K562 (cell line): Measurements from ENCODE around the gene DUSP19. TPM values are rescaled to one million over a fixed set of nuclear protein-coding genes. Genes with fewer than 3 reads are reported as not detected.

Source experiments
- CHD4 ChIP-seq: fragments of 200-600 bp; sonication (generic); IDR thresholded peaks from 3 replicates; pipeline ENCODE4 v1.6.1; 2012; ENCODE audit warnings: low read depth, mild to moderate bottlenecking, mixed read lengths, low read length, inconsistent platforms; ENCODE audit not compliant: insufficient read depth, insufficient replicate concordance, poor library complexity, severe bottlenecking
- DPF2 ChIP-seq: fragments of 450-650 bp; IDR thresholded peaks from 2 replicates; pipeline ENCODE4 v1.6.1; 2016
- GTF2A2 ChIP-seq: IDR thresholded peaks from 2 replicates; pipeline ENCODE4 v1.6.1; 2016; ENCODE audit warnings: mild to moderate bottlenecking, missing genetic modification characterization, missing compliant biosample characterization
- JUND ChIP-seq, 2 experiments: IDR thresholded peaks; 2 replicates in 1 of 2; 3 replicates in 1 of 2; pipeline ENCODE4 v1.6.1; 2011; ENCODE audit warnings: borderline replicate concordance in 2 of 2, low read depth in 2 of 2, low read length in 2 of 2, improper control_type of control experiment in 1 of 2, missing biosample characterization in 1 of 2, missing genetic modification characterization in 1 of 2, missing genetic modification reagents in 1 of 2
- MYNN ChIP-seq, 2 experiments: sonication (generic); formaldehyde crosslinking in 1 of 2; IDR thresholded peaks; 2 replicates each; pipeline versions ENCODE4 v1.5.0 to v1.6.1; 2016 to 2020; ENCODE audit warnings: antibody characterized with exemption in 1 of 2, missing genetic modification reagents in 1 of 2
- PML ChIP-seq: IDR thresholded peaks from 2 replicates; pipeline ENCODE4 v1.6.1; 2012; ENCODE audit warnings: low read length, inconsistent platforms
- POLR2G ChIP-seq: fragments of 200-400 bp; formaldehyde crosslinking; IDR thresholded peaks from 2 replicates; pipeline ENCODE4 v1.6.1; 2017; ENCODE audit warnings: low read depth, mild to moderate bottlenecking, antibody characterized with exemption, low read length, moderate library complexity
- SMARCE1 ChIP-seq: fragments of 450-650 bp; IDR thresholded peaks from 2 replicates; pipeline ENCODE4 v1.7.1; 2016; ENCODE audit warnings: mild to moderate bottlenecking
- SMC3 ChIP-seq: conservative IDR thresholded peaks from 2 replicates; pipeline ENCODE4 v1.6.1; 2011; ENCODE audit warnings: low read depth, low read length, improper control_type of control experiment; ENCODE audit not compliant: insufficient read depth
- SOX6 ChIP-seq: fragments of 450-650 bp; IDR thresholded peaks from 2 replicates; pipeline ENCODE4 v1.6.1; 2014; ENCODE audit warnings: mild to moderate bottlenecking
- STAT6 ChIP-seq: sonication (generic); formaldehyde crosslinking; IDR thresholded peaks from 2 replicates; pipeline ENCODE4 v1.8.1; 2023; ENCODE audit warnings: mild to moderate bottlenecking, missing genetic modification reagents
- TGIF2 ChIP-seq: sonication (generic); formaldehyde crosslinking; IDR thresholded peaks from 2 replicates; pipeline ENCODE4 v1.8.1; 2022; ENCODE audit warnings: mild to moderate bottlenecking, missing genetic modification reagents, moderate library complexity
- ZNF140 ChIP-seq: fragments of 250-450 bp; sonication (Bioruptor Pico); IDR thresholded peaks from 2 replicates; pipeline ENCODE4 v1.8.0; 2021; ENCODE audit warnings: moderate library complexity, mild to moderate bottlenecking, inconsistent platforms
- ZNF232 ChIP-seq: sonication (generic); formaldehyde crosslinking; IDR thresholded peaks from 2 replicates; pipeline ENCODE4 v1.8.0; 2022; ENCODE audit warnings: mild to moderate bottlenecking, missing genetic modification reagents
- ZNF79 ChIP-seq: fragments of 250-450 bp; sonication (Bioruptor Pico); IDR thresholded peaks from 2 replicates; pipeline ENCODE4 v1.4.0; 2020; ENCODE audit warnings: low read depth, mild to moderate bottlenecking, moderate library complexity
- polyA plus RNA-seq, 8 experiments: library from polyadenylated mRNA; depleted of rRNA in 4 of 8; stranded (reverse) in 5 of 8; unstranded in 3 of 8; fragments of >200 nt; fragmentation: Nextera tagmentation in 2 of 8; fragmentation: Illumina TruSeq in 1 of 8; extraction: Ambion mirVana in 2 of 8; extraction: Trizol in 1 of 8; gene quantifications; 2 replicates each; pipeline versions ENCODE4 v1.2.1 to v1.2.3, GENCODE V29; 2011 to 2014; ENCODE audit warnings: inconsistent platforms in 1 of 8, missing spikeins in 1 of 8
- total RNA-seq, 7 experiments: library from RNA; depleted of rRNA in 6 of 7; stranded (reverse); fragments of >200 nt in 6 of 7; fragmentation: Illumina TruSeq in 2 of 7; extraction: Trizol in 2 of 7; gene quantifications; 2 replicates each; pipeline versions ENCODE4 v1.2.1 to v1.2.3, GENCODE V29; 2011 to 2021; ENCODE audit warnings: low replicate concordance in 1 of 7
- TF ChIP-seq, protein P1 (sequence below): sonication (generic); formaldehyde crosslinking; IDR thresholded peaks from 2 replicates; pipeline ENCODE4 v1.8.0; 2023; ENCODE audit warnings: mild to moderate bottlenecking, missing genetic modification reagents
- TF ChIP-seq, protein P2 (sequence below): fragments of 450-650 bp; formaldehyde crosslinking; IDR thresholded peaks from 2 replicates; pipeline ENCODE4 v1.4.0; 2020; ENCODE audit warnings: mild to moderate bottlenecking

Gene DUSP19
- total and polyA plus RNA-seq, 9 of the 15 experiments (the other 6 are each of a cell fraction or from before 2014, with no cell fraction given), result 1.6 to 6.3 (median 3.1) TPM

DNA sequence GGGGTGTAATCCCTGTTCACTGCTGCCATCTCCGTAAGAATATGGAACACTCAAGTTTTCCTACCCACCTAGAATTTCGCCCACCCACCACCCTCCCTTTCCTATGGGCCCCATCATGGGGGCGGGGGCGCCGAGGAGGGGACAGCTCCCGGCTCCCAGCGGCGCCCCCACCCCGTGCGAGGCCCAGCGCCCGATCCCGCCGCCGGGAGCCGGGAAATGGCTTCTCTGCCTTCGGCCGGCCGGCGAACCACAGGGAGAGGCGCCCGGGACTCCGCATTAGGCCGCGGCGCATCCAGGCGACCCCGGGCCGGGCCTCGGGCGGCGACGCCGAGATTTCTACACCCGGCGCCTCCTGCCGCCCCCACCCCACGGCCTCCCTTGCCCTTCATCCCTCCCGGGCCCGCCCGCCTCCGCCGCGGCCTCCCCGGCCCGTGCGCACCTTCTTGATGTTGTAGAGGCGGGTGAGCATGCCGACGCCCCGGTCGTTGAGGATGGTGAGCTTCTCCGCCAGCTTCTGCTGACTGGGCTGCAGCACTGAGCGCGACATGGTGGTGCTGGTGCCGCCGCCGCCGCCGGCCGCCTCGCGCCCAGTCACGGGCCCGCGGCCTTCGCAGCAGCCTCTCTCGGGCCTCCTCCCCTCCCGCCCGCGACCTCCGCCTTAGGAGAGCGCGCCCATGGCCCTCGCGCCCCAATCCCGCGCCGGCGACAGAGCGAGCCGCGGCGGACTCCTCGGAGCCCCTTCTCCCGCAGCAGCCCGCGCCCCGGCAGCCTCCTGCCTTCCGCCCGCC is 40.8 kb upstream of the DUSP19 start (continued):
- TF ChIP-seq, protein P1, sequence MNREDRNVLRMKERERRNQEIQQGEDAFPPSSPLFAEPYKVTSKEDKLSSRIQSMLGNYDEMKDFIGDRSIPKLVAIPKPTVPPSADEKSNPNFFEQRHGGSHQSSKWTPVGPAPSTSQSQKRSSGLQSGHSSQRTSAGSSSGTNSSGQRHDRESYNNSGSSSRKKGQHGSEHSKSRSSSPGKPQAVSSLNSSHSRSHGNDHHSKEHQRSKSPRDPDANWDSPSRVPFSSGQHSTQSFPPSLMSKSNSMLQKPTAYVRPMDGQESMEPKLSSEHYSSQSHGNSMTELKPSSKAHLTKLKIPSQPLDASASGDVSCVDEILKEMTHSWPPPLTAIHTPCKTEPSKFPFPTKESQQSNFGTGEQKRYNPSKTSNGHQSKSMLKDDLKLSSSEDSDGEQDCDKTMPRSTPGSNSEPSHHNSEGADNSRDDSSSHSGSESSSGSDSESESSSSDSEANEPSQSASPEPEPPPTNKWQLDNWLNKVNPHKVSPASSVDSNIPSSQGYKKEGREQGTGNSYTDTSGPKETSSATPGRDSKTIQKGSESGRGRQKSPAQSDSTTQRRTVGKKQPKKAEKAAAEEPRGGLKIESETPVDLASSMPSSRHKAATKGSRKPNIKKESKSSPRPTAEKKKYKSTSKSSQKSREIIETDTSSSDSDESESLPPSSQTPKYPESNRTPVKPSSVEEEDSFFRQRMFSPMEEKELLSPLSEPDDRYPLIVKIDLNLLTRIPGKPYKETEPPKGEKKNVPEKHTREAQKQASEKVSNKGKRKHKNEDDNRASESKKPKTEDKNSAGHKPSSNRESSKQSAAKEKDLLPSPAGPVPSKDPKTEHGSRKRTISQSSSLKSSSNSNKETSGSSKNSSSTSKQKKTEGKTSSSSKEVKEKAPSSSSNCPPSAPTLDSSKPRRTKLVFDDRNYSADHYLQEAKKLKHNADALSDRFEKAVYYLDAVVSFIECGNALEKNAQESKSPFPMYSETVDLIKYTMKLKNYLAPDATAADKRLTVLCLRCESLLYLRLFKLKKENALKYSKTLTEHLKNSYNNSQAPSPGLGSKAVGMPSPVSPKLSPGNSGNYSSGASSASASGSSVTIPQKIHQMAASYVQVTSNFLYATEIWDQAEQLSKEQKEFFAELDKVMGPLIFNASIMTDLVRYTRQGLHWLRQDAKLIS (CRISPR knock-in tag), result peak; percentile 25
- no peak for TF ChIP-seq JUND (IDR thresholded peaks at IDR 0.05; ENCODE audit: borderline replicate concordance, low read depth, low read length)
- no peak for TF ChIP-seq JUND (tag; IDR thresholded peaks at IDR 0.05; ENCODE audit: borderline replicate concordance, low read depth, low read length)
- no peak for TF ChIP-seq CHD4
- TF ChIP-seq GTF2A2 (tag), result no peak
- no peak for TF ChIP-seq SOX6
- no peak for TF ChIP-seq SMARCE1
- no peak for TF ChIP-seq SMC3
- TF ChIP-seq POLR2G, result peak; percentile 89
- no peak for TF ChIP-seq ZNF232 (CRISPR knock-in tag)
- TF ChIP-seq DPF2, result 0 out of 2 replicates have a peak, but pooled peaks have one; percentile 9
- TF ChIP-seq TGIF2 (CRISPR knock-in tag), result peak; percentile 79
- TF ChIP-seq, protein P2, sequence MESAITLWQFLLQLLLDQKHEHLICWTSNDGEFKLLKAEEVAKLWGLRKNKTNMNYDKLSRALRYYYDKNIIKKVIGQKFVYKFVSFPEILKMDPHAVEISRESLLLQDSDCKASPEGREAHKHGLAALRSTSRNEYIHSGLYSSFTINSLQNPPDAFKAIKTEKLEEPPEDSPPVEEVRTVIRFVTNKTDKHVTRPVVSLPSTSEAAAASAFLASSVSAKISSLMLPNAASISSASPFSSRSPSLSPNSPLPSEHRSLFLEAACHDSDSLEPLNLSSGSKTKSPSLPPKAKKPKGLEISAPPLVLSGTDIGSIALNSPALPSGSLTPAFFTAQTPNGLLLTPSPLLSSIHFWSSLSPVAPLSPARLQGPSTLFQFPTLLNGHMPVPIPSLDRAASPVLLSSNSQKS (CRISPR knock-in tag), result no peak
- TF ChIP-seq ZNF79 (CRISPR knock-in tag), result no peak
- TF ChIP-seq ZNF140 (CRISPR knock-in tag), result no peak
- TF ChIP-seq STAT6, result no peak
- TF ChIP-seq MYNN (IDR thresholded peaks at IDR 0.05), result no peak
- TF ChIP-seq MYNN (CRISPR knock-in tag; IDR thresholded peaks at IDR 0.05), result no peak
- no peak for TF ChIP-seq PML
